ENCODE data around the gene TYROBP.
A peak's percentile ranks its signal among the peaks of the same experiment; 100 is the strongest.

Gene TYROBP

GRCh38 chr19:35869327-35870123, 38.6 kb downstream of the TYROBP start:
- DNase-seq = peak; percentile 88

GRCh38 chr19:35868823-35869326, 39.2 kb downstream of the TYROBP start:
- no peak for DNase-seq

GRCh38 chr19:35868172-35868822, 39.8 kb downstream of the TYROBP start, which contains the start of gene APLP1:
TSS of gene APLP1 (plus strand) at chr19:35868574. CDS start at chr19:35868637, 63 bp downstream.
- DNase-seq = peak; percentile 15

- no peak for DNase-seq
Measured at GRCh38 chr19:35863018-35863417, 45.1 kb downstream of the TYROBP start.

- DNase-seq = no peak
Measured at GRCh38 chr19:35862528-35862927, 45.6 kb downstream of the TYROBP start.

- no peak for DNase-seq
Measured at GRCh38 chr19:35861640-35862160, 46.4 kb downstream of the TYROBP start.

GRCh38 chr19:35860818-35861639, 47.1 kb downstream of the TYROBP start:
- no peak for DNase-seq

- no peak for DNase-seq
Measured at GRCh38 chr19:35860436-35860817, 47.7 kb downstream of the TYROBP start.

GRCh38 chr19:35859414-35859813, 48.7 kb downstream of the TYROBP start:
- no peak for DNase-seq

- no peak for DNase-seq
Measured at GRCh38 chr19:35858311-35858710, 49.8 kb downstream of the TYROBP start.

- no peak for DNase-seq
Measured at GRCh38 chr19:35856546-35857149, 51.4 kb downstream of the TYROBP start, which contains the start of gene KIRREL2. TSS of gene KIRREL2 (plus strand) at chr19:35856911. CDS start at chr19:35857120, 209 bp downstream.

Data from NCI-H2029 treated with DMSO at 0.1 percent for 48 hours (cell line).